CD4-positive, alpha-beta memory T cell (primary cell): ENCODE measurements around the gene AXIN2. TPM values are rescaled to one million over a fixed set of nuclear protein-coding genes. Genes with fewer than 3 reads are reported as not detected.

Source experiments
- CTCF ChIA-PET: fragments of 350-600 bp; sonication (Branson Sonifier 250); formaldehyde crosslinking; loops from one replicate; lab custom pipeline; 2021; ENCODE audit warnings: inconsistent platforms; ENCODE audit not compliant: partially characterized antibody; lab: Charles Lee
- POLR2A ChIA-PET: fragments of 350-600 bp; sonication (Branson Sonifier 250); formaldehyde crosslinking; loops from one replicate; lab custom pipeline; 2021; ENCODE audit not compliant: partially characterized antibody; lab: Charles Lee
- DNase-seq, 5 donors: peaks; one replicate each; pipeline versions ENCODE4 v3.0.0 to v3.0.0-alpha.2; 2020 to 2022; ENCODE audit warnings: mixed read lengths in 1 of 5
- H3K27ac ChIP-seq: one replicate; pipeline ENCODE4 v1.7.0; 2013; ENCODE audit warnings: low read depth, low read length
- H3K27me3 ChIP-seq: 2 replicates; pipeline ENCODE4 v1.7.0; 2013; ENCODE audit warnings: mild to moderate bottlenecking, low read length, moderate library complexity; ENCODE audit not compliant: insufficient read depth
- H3K36me3 ChIP-seq: 2 replicates; pipeline ENCODE4 v1.7.0; 2013; ENCODE audit warnings: mild to moderate bottlenecking, low read length, moderate library complexity; ENCODE audit not compliant: insufficient read depth
- H3K4me1 ChIP-seq: 2 replicates; pipeline ENCODE4 v1.7.0; 2013; ENCODE audit warnings: mild to moderate bottlenecking, low read length, moderate library complexity; ENCODE audit not compliant: insufficient read depth
- H3K4me3 ChIP-seq, 2 donors: one replicate each; pipeline ENCODE4 v1.7.0; 2013; ENCODE audit warnings: low read length in 2 of 2, mild to moderate bottlenecking in 1 of 2
- H3K9me3 ChIP-seq, 2 donors: one replicate each; pipeline ENCODE4 v1.7.0; 2013; ENCODE audit warnings: low read length in 2 of 2, control low read depth in 1 of 2; ENCODE audit not compliant: control insufficient read depth in 1 of 2
- H3K27ac Mint-ChIP-seq, 7 donors: one replicate each; pipeline ENCODE4 v1.8.0; 2020 to 2021; ENCODE audit warnings: mixed read lengths in 7 of 7, mild to moderate bottlenecking in 6 of 7, inconsistent platforms in 3 of 7, moderate library complexity in 3 of 7
- H3K27me3 Mint-ChIP-seq, 2 donors: one replicate each; pipeline ENCODE4 v1.8.0; 2020 to 2021; ENCODE audit warnings: mixed read lengths in 2 of 2
- H3K36me3 Mint-ChIP-seq, 2 donors: one replicate each; pipeline ENCODE4 v1.8.0; 2020 to 2021; ENCODE audit warnings: mixed read lengths in 2 of 2, inconsistent platforms in 1 of 2, mild to moderate bottlenecking in 1 of 2
- H3K4me1 Mint-ChIP-seq, 4 donors: one replicate each; pipeline ENCODE4 v1.8.0; 2020 to 2021; ENCODE audit warnings: mixed read lengths in 4 of 4, mild to moderate bottlenecking in 1 of 4
- H3K4me3 Mint-ChIP-seq, 8 donors: one replicate each; pipeline ENCODE4 v1.8.0; 2020 to 2021; ENCODE audit warnings: mixed read lengths in 8 of 8, mild to moderate bottlenecking in 7 of 8, moderate library complexity in 6 of 8, inconsistent platforms in 3 of 8
- H3K9me3 Mint-ChIP-seq, 8 donors: one replicate each; pipeline ENCODE4 v1.8.0; 2020 to 2021; ENCODE audit warnings: mixed read lengths in 8 of 8, mild to moderate bottlenecking in 5 of 8, inconsistent platforms in 3 of 8, moderate library complexity in 1 of 8
- intact Hi-C: fragments of 100-400 bp; cut with micrococcal nuclease; formaldehyde crosslinking; loops from one replicate; pipeline ENCODE4 v1.15.1; 2023
- polyA plus RNA-seq, 2 donors: library from polyadenylated mRNA; unstranded; fragments of 300-500 nt; fragmentation: Illumina TruSeq; gene quantifications; one replicate each; pipeline ENCODE4 v1.2.3, GENCODE V29; 2021
- total RNA-seq, 2 experiments: library from RNA; stranded (reverse); gene quantifications; one replicate each; pipeline ENCODE4 v1.2.3, GENCODE V29; 2021

AXIN2 gene
- total and polyA plus RNA-seq, 4 experiments from 2014 or later: 3.4 to 30.3 (median 20.9) TPM

DNA sequence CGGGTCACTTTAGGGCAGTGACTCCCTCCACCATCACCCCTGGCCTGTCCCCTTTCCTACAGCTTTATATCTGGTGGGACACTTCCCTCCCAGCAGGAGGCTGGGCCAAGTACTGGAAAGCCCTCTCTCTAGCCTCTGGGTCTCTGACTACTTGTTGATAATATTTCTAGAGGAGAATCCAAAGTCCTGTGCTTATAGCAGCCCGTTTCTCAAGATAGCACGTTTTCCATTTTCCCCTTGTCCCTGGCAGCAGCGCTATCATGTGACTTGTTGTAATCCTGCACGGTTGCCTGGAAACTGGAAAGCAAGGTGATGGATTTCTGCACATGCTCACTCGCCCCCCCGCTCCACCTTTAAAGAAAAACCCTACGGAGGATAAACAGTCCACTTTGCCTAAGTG is 3.3 kb upstream of the AXIN2 start:
- H3K4me3 ChIP-seq: no peak overlapping the region
- H3K9me3 ChIP-seq: no peaks in the 10 kb centered on the region
- ChIA-PET CTCF (no interaction called here), POLR2A (no interaction called here)
- Mint-ChIP-seq H3K36me3 (peaks cover 0 to 3% of the 10 kb centered on the region in 2 donors), H3K27ac (no peak overlapping the region), H3K27me3 (peaks cover 2 to 3% of the 10 kb centered on the region in 2 donors), H3K4me1 (peaks cover 7 to 26% (median 18%) of the 10 kb centered on the region in 4 donors), H3K9me3 (no peaks in the 10 kb centered on the region), H3K4me3 (no peak overlapping the region)
- H3K27me3 ChIP-seq: no peaks in the 10 kb centered on the region
- H3K4me1 ChIP-seq: peaks cover 18% of the 10 kb centered on the region
- no peak for DNase-seq
- H3K27ac ChIP-seq: no peak overlapping the region
- H3K36me3 ChIP-seq: no peaks in the 10 kb centered on the region
- intact Hi-C loops: no loop called here

DNA sequence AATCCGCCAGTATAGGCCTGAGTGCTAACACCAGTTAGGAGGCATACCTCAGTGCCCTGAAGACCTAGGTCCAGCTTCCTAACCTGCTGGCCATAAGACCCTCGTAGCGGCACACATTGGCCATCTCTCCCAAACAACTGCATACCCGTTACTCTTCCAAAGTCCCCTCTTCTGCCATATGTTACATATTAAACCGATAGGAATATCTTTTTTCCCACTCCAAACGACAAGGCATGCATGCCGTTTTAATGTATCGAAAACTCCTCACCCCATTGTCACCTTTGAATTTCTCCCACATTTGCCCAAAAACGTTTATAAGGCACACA is 721 bp upstream of the AXIN2 start:
- H3K27ac ChIP-seq: no peak overlapping the region
- H3K4me3 ChIP-seq: peak overlapping the region in 1 of 2 donors; percentile 75
- ChIA-PET POLR2A (no interaction called here), CTCF (no interaction called here)
- no peaks in the 10 kb centered on the region for H3K27me3 ChIP-seq
- no peaks in the 10 kb centered on the region for H3K9me3 ChIP-seq
- Mint-ChIP-seq H3K27ac (peak overlapping the region in 4 of 7 donors; percentile 65 to 87 (median 85)), H3K9me3 (no peaks in the 10 kb centered on the region), H3K36me3 (peaks cover 0 to 10% of the 10 kb centered on the region in 2 donors), H3K4me3 (peak overlapping the region; percentile 88 to 93 (median 89)), H3K27me3 (no peaks in the 10 kb centered on the region), H3K4me1 (peaks cover 11 to 34% (median 22%) of the 10 kb centered on the region in 4 donors)
- no peak for DNase-seq
- H3K4me1 ChIP-seq: peaks cover 36% of the 10 kb centered on the region
- intact Hi-C loops: no loop called here
- no peaks in the 10 kb centered on the region for H3K36me3 ChIP-seq

DNA sequence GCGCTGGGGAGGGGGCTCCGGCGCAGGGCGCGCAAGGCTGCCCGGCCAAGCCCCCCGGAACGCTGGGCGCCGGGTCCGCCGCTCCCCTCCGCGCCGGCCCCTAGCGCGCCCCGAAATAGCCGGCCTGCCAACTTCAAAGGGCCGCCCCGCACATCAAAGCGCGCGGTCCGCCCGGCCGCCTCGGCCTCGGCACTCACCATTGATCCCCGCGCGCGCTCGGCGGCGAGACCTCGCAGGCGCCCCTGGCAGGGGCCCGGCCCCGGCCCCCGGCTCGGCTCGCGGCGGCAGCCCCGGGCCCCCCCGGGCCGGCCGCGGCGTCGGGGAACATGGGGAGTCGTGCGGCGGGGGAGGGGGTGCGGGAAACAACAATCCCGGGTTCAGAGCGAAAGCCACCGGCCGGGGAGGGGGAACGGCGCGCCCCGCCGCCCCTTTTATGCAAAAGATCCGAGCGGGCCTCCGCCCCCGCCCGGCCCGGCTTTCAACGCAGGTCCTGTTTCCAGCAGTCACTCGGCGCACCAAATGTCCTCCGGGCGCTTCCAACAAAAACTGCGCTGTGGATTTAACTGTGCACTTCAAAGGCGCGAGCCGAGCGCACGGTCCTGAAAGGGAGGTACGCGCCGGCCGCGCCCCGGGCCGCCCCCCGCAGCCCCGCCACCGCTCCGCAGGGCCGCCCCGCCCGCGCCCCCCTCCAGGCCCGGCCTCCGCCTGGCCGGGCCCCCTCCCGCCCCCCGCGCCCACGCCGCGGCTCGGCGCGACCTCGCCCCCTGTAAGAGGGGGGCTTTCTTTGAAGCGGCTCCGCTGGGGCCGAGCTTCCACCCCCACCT is 608 bp downstream of the AXIN2 start:
- ChIA-PET CTCF (no interaction called here), POLR2A (no interaction called here)
- no peaks in the 10 kb centered on the region for H3K36me3 ChIP-seq
- peak overlapping the region in 1 of 2 donors; percentile 63 for H3K4me3 ChIP-seq
- Mint-ChIP-seq H3K4me3 (peak overlapping the region; percentile 79 to 89 (median 86)), H3K9me3 (no peaks in the 10 kb centered on the region), H3K4me1 (peaks cover 11 to 34% (median 22%) of the 10 kb centered on the region in 4 donors), H3K36me3 (peaks cover 0 to 10% of the 10 kb centered on the region in 2 donors), H3K27ac (peak overlapping the region; percentile 48 to 94 (median 91)), H3K27me3 (no peaks in the 10 kb centered on the region)
- no peaks in the 10 kb centered on the region for H3K27me3 ChIP-seq
- H3K27ac ChIP-seq: peak overlapping the region; percentile 51
- intact Hi-C loops: no loop called here
- H3K9me3 ChIP-seq: no peaks in the 10 kb centered on the region
- peaks cover 44% of the 10 kb centered on the region for H3K4me1 ChIP-seq
- peak; percentile 77 to 90 (median 82) for DNase-seq

DNA sequence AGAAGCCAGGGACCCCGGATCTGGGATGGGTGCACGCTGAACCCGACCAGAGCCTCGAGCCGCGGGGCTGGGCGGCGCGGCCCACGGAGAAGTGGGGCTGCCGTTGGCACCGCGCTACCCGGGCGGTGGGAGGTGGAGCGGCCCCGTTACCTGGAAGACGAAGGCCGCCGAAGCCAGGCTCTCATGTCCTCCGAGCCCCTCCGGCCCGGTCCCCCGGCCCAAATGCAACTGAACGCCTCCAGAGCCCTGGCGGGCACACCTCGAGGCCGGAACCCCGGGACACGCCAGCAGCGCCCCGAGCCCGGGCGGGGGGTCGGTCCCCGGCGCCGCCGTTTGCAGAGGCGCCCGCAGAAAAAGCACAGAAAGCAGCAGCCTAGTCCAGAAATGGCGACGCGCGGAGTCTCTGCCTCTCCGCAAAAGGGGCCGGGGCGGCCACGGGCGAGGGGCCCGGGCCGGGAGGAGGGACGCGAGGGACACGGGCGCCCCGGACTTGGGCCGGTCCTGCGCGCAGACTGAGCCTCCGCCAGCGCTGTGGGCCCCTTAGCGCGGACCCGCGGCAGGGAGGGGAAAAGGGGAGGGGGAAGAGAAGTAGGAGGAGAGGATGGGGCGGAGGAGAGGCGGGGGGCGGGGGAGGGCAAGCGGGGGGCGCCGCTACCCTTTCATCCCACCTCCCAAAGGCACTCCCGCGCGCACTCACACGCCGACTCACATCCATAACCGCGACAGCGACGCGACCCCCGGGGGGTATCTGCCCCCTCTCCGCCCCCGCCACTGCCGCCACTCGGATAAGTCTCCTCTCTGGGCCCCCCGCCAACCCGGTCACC is 1.4 kb downstream of the AXIN2 start:
- Histone ChIP-seq H3K27ac (peak overlapping the region; percentile 28), H3K9me3 (no peaks in the 10 kb centered on the region), H3K4me3 (peak overlapping the region; percentile 63 to 65), H3K36me3 (no peaks in the 10 kb centered on the region), H3K27me3 (no peaks in the 10 kb centered on the region), H3K4me1 (peaks cover 44% of the 10 kb centered on the region)
- CTCF ChIA-PET: interaction anchor here (2.2 kb wide), 1 partner anchor 266 kb away, joined by 12 read pairs; no protein-coding TSS in a partner anchor
- POLR2A ChIA-PET: interaction anchor here (0.6 to 1.9 kb wide), 4 partner anchors 17 to 328 kb away, joined by 3 to 7 read pairs (median 6); no protein-coding TSS in a partner anchor
- H3K27ac Mint-ChIP-seq: peak overlapping the region in 1 of 7 donors; percentile 90
- peaks cover 12 to 33% (median 22%) of the 10 kb centered on the region in 4 donors for H3K4me1 Mint-ChIP-seq
- H3K9me3 Mint-ChIP-seq: no peaks in the 10 kb centered on the region
- no peaks in the 10 kb centered on the region for H3K27me3 Mint-ChIP-seq
- intact Hi-C loops: no loop called here
- H3K4me3 Mint-ChIP-seq: peak overlapping the region in 3 of 8 donors; percentile 62 to 74 (median 72)
- H3K36me3 Mint-ChIP-seq: peaks cover 0 to 10% of the 10 kb centered on the region in 2 donors
- peak in 4 of 5 donors; percentile 37 to 53 (median 38) for DNase-seq

DNA sequence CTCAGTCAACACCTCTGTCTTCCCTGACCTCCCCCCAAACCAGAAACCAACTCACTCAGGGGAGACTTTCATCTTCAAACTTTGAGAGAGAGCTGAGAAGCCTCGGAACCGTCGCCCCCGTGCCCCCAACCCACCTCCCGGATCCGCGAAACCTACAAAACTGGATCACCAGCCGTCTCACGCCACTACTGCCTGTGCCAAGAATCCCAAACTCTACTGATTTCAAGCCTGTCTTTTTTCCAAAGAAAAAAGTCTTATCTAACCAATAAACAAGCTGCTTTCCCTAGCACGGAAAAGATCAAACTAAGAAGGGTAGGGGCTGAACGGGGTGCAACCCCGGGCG is 2.0 kb downstream of the AXIN2 start:
- no peaks in the 10 kb centered on the region for H3K27me3 ChIP-seq
- H3K9me3 ChIP-seq: no peaks in the 10 kb centered on the region
- Mint-ChIP-seq H3K4me3 (no peak overlapping the region), H3K27ac (peak overlapping the region in 6 of 7 donors; percentile 24 to 94 (median 84)), H3K36me3 (peaks cover 0 to 10% of the 10 kb centered on the region in 2 donors), H3K27me3 (no peaks in the 10 kb centered on the region), H3K4me1 (peaks cover 13 to 30% (median 22%) of the 10 kb centered on the region in 4 donors), H3K9me3 (no peaks in the 10 kb centered on the region)
- no peaks in the 10 kb centered on the region for H3K36me3 ChIP-seq
- H3K4me3 ChIP-seq: peak overlapping the region; percentile 63 to 65
- ChIA-PET POLR2A (interaction anchor here (0.6 to 1.9 kb wide), 5 partner anchors 16 to 328 kb away, joined by 3 to 7 read pairs (median 5); no protein-coding TSS in a partner anchor), CTCF (interaction anchor here (1.0 to 2.2 kb wide), 4 partner anchors 8 to 266 kb away, joined by 3 to 12 read pairs (median 3); no protein-coding TSS in a partner anchor)
- H3K27ac ChIP-seq: peak overlapping the region; percentile 28
- peaks cover 44% of the 10 kb centered on the region for H3K4me1 ChIP-seq
- intact Hi-C loops: no loop called here
- peak in 2 of 5 donors; percentile 6 to 23 for DNase-seq

DNA sequence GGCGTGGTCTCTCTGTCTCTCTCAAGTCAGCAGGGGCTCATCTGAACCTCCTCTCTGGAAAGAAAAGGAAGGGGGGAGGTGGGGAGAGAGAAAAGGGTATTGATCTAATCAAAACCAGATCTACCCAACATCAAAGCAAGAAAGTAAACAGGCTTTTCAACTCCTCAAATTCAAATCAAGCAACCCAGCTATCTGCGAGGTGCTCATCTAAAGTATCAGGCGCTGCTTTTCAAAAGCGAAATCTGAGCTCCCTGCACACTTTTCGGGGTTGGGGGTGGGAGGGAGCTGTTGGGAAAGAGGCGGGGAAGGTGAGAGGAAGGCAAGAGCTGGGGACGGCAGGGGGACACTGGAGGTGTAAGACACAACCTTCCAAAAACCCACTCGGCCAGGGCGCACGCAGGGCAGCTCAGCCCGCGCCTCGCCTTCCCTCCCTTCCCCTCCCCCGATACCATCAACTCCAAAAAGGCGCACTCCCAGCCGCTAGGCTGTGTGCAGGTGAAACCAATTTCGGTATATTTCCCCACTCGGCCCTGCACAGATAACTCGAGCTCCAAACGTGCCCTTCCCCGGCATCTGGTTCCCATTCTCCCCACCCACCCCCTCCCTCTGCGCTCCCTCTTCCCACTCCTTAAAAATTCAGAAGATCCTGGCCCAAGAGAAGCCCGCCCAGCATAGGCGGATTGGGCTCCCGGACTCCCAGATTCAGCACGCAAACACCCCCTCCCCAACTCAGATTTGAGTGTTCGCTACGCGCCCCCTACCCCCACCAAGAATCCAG is 2.6 kb downstream of the AXIN2 start:
- no peaks in the 10 kb centered on the region for H3K9me3 Mint-ChIP-seq
- Histone ChIP-seq H3K27me3 (no peaks in the 10 kb centered on the region), H3K36me3 (no peaks in the 10 kb centered on the region), H3K4me3 (peak overlapping the region; percentile 63 to 65), H3K27ac (peak overlapping the region; percentile 28), H3K4me1 (peaks cover 40% of the 10 kb centered on the region), H3K9me3 (no peaks in the 10 kb centered on the region)
- no peak overlapping the region for H3K4me3 Mint-ChIP-seq
- ChIA-PET POLR2A (interaction anchor here (0.8 to 1.9 kb wide), 5 partner anchors 9 to 192 kb away, joined by 5 to 7 read pairs (median 5); no protein-coding TSS in a partner anchor), CTCF (interaction anchor here (1.0 to 2.2 kb wide), 7 partner anchors 8 to 265 kb away, joined by 3 to 12 read pairs (median 4); no protein-coding TSS in a partner anchor)
- no peaks in the 10 kb centered on the region for H3K27me3 Mint-ChIP-seq
- intact Hi-C loops: no loop called here
- peak overlapping the region in 6 of 7 donors; percentile 59 to 94 (median 84) for H3K27ac Mint-ChIP-seq
- DNase-seq: peak in 3 of 5 donors; percentile 16 to 20 (median 19)
- peaks cover 16 to 24% (median 20%) of the 10 kb centered on the region in 4 donors for H3K4me1 Mint-ChIP-seq
- peaks cover 0 to 10% of the 10 kb centered on the region in 2 donors for H3K36me3 Mint-ChIP-seq
